H1 (cell line): ENCODE data around the gene WDR77. TPM values are rescaled to one million over a fixed set of nuclear protein-coding genes. Genes with fewer than 3 reads are reported as not detected.

ENCODE experiments used
- ATF2 ChIP-seq: IDR thresholded peaks from 2 replicates; pipeline ENCODE4 v1.6.1; 2012; ENCODE audit warnings: low read length, inconsistent platforms
- CEBPB ChIP-seq: IDR thresholded peaks from 2 replicates; pipeline ENCODE4 v1.6.1; 2012; ENCODE audit warnings: low read depth, low read length
- JUND ChIP-seq: IDR thresholded peaks from 2 replicates; pipeline ENCODE4 v1.6.1; 2011; ENCODE audit warnings: mild to moderate bottlenecking, improper control_type of control experiment, low read length
- RBBP5 ChIP-seq: IDR thresholded peaks from 2 replicates; pipeline ENCODE4 v1.7.1; 2012; ENCODE audit warnings: low read depth, mild to moderate bottlenecking, inconsistent platforms, low read length, moderate library complexity, borderline replicate concordance
- polyA plus RNA-seq, 7 experiments: library from polyadenylated mRNA; depleted of rRNA in 3 of 7; stranded (reverse) in 5 of 7; unstranded in 2 of 7; fragments of >200 nt in 5 of 7; fragments of 200-250 nt in 2 of 7; gene quantifications; 1 replicate in 5 of 7; 2 replicates in 1 of 7; 4 replicates in 1 of 7; pipeline versions ENCODE4 v1.2.1 to v1.2.3, GENCODE V29; 2011 to 2013; ENCODE audit warnings: missing spikeins in 2 of 7, mixed read lengths in 2 of 7
- total RNA-seq: library from RNA; stranded (reverse); fragmentation: NEBNext Ultra II Directional; extraction: Animal tissue kit (Norgen Biotek cat#: 25700); gene quantifications from 2 replicates; pipeline ENCODE4 v1.2.1, GENCODE V29; 2021

WDR77 gene
- total and polyA plus RNA-seq, 2 of the 8 experiments (the other 6 are each of a cell fraction or from before 2014, with no cell fraction given): 66.0 to 156 TPM

DNA sequence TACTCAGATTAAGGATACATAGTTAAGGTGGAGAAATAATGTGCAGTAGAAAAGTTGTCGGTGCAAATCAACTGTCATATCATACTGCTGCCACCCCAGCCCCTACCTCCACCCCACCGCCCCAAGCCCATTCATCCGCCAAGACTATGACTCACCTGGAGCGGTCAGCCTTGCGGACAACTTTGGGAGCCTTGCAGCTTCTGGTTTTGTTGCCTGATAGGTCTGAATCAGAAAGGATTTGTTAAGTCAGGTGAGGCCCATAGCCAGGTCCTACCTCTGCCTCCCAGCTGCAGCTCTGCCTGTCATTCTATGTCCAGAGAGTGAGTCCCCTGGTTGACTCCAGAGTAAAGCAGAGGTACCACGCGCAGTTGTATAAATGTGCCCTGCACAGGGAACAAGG is 37.4 kb upstream of the WDR77 start (continued):
- no peak for TF ChIP-seq ATF2
- no peak for TF ChIP-seq JUND
- no peak for TF ChIP-seq RBBP5
- TF ChIP-seq CEBPB: no peak
